WTC11 (cell line): ENCODE measurements around the gene HDAC9. TPM values are rescaled to one million over a fixed set of nuclear protein-coding genes. Genes with fewer than 3 reads are reported as not detected.

Experiments used
- ATAC-seq: fragments of 200-7000 bp; cut with Tn5 transposase; 2 replicates; pipeline ENCODE4 v1.10.0; 2021; ENCODE audit warnings: mild to moderate bottlenecking, moderate library complexity
- CTCF ChIA-PET: fragments of 300-600 bp; sonication (Branson Sonifier 250); formaldehyde crosslinking; loops from one replicate; lab custom pipeline; 2021; ENCODE audit warnings: antibody characterized with exemption; lab: Charles Lee
- POLR2A ChIA-PET: fragments of 350-600 bp; sonication (Branson Sonifier 250); formaldehyde crosslinking; loops from one replicate; lab custom pipeline; 2021; ENCODE audit warnings: antibody characterized with exemption; lab: Charles Lee
- DNase-seq: peaks from one replicate; pipeline ENCODE4 v3.0.0; 2021; ENCODE audit warnings: low spot score
- H3K27ac Mint-ChIP-seq: 2 replicates; pipeline ENCODE4 v1.8.0; 2021; ENCODE audit warnings: mixed read lengths
- H3K27me3 Mint-ChIP-seq: 2 replicates; pipeline ENCODE4 v1.8.0; 2021; ENCODE audit warnings: low read depth, mild to moderate bottlenecking, moderate library complexity, mixed read lengths
- H3K36me3 Mint-ChIP-seq: 2 replicates; pipeline ENCODE4 v1.8.0; 2021; ENCODE audit warnings: mixed read lengths
- H3K4me1 Mint-ChIP-seq: 2 replicates; pipeline ENCODE4 v1.8.0; 2022; ENCODE audit warnings: mixed read lengths
- H3K4me3 Mint-ChIP-seq: 2 replicates; pipeline ENCODE4 v1.8.0; 2021; ENCODE audit warnings: mild to moderate bottlenecking, moderate library complexity, mixed read lengths
- H3K9me3 Mint-ChIP-seq: 2 replicates; pipeline ENCODE4 v1.8.0; 2021; ENCODE audit warnings: mixed read lengths
- CREB1 ChIP-seq: sonication (generic); formaldehyde crosslinking; IDR thresholded peaks from 2 replicates; pipeline ENCODE4 v1.8.0; 2023; ENCODE audit warnings: mild to moderate bottlenecking, missing genetic modification reagents
- EMX1 ChIP-seq: fragments of 250-450 bp; sonication (Bioruptor Pico); IDR thresholded peaks from 2 replicates; pipeline ENCODE4 v1.8.0; 2021; ENCODE audit warnings: mild to moderate bottlenecking
- IRF2 ChIP-seq: sonication (generic); formaldehyde crosslinking; IDR thresholded peaks from 2 replicates; pipeline ENCODE4 v1.8.0; 2022; ENCODE audit warnings: low read depth, missing genetic modification reagents, borderline replicate concordance
- JAZF1 ChIP-seq: fragments of 250-450 bp; sonication (Bioruptor Pico); IDR thresholded peaks from 2 replicates; pipeline ENCODE4 v1.9.0; 2021; ENCODE audit warnings: moderate library complexity, mild to moderate bottlenecking, inconsistent platforms
- NFYB ChIP-seq: sonication (generic); formaldehyde crosslinking; conservative IDR thresholded peaks from 2 replicates; pipeline ENCODE4 v1.8.0; 2022; ENCODE audit warnings: low read depth, missing genetic modification reagents
- RORB ChIP-seq: fragments of 250-450 bp; sonication (Bioruptor Pico); IDR thresholded peaks from 2 replicates; pipeline ENCODE4 v1.9.0; 2021; ENCODE audit warnings: mild to moderate bottlenecking
- SMAD4 ChIP-seq: sonication (generic); formaldehyde crosslinking; IDR thresholded peaks from 2 replicates; pipeline ENCODE4 v1.8.0; 2022; ENCODE audit warnings: mild to moderate bottlenecking, missing genetic modification reagents
- TCF7 ChIP-seq: sonication (generic); formaldehyde crosslinking; IDR thresholded peaks from 2 replicates; pipeline ENCODE4 v1.8.0; 2022; ENCODE audit warnings: mild to moderate bottlenecking, low read depth, missing genetic modification reagents, moderate library complexity
- TP53 ChIP-seq: sonication (generic); formaldehyde crosslinking; IDR thresholded peaks from 2 replicates; pipeline ENCODE4 v1.8.1; 2023; ENCODE audit warnings: mild to moderate bottlenecking, missing genetic modification reagents
- ZNF232 ChIP-seq: sonication (generic); formaldehyde crosslinking; IDR thresholded peaks from 2 replicates; pipeline ENCODE4 v1.8.0; 2022; ENCODE audit warnings: mild to moderate bottlenecking, missing genetic modification reagents
- ZNF423 ChIP-seq: fragments of 250-450 bp; sonication (Bioruptor Pico); IDR thresholded peaks from 2 replicates; pipeline ENCODE4 v2.1.2; 2022; ENCODE audit warnings: mild to moderate bottlenecking, moderate library complexity
- total RNA-seq: library from RNA; stranded (reverse); gene quantifications from 3 replicates; pipeline ENCODE4 v1.2.3, GENCODE V29; 2021
- TF ChIP-seq, protein P1 (sequence below): fragments of 250-450 bp; sonication (Bioruptor Pico); IDR thresholded peaks from 2 replicates; pipeline ENCODE4 v1.8.0; 2021; ENCODE audit warnings: mild to moderate bottlenecking
- TF ChIP-seq, protein P2 (sequence below): sonication (generic); formaldehyde crosslinking; IDR thresholded peaks from 2 replicates; pipeline ENCODE4 v1.8.1; 2022; ENCODE audit warnings: low read depth, missing genetic modification reagents, borderline replicate concordance
- TF ChIP-seq, protein P3 (sequence below): sonication (generic); formaldehyde crosslinking; IDR thresholded peaks from 2 replicates; pipeline ENCODE4 v1.8.1; 2022; ENCODE audit warnings: mild to moderate bottlenecking, moderate library complexity, missing genetic modification reagents
- TF ChIP-seq, protein P4 (sequence below): sonication (generic); formaldehyde crosslinking; IDR thresholded peaks from 2 replicates; pipeline ENCODE4 v1.8.0; 2023; ENCODE audit warnings: missing genetic modification reagents
- TF ChIP-seq, protein P5 (sequence below): sonication (generic); formaldehyde crosslinking; IDR thresholded peaks from 2 replicates; pipeline ENCODE4 v1.8.1; 2023; ENCODE audit warnings: mild to moderate bottlenecking, missing genetic modification reagents, moderate library complexity
- TF ChIP-seq, protein P6 (sequence below): sonication (generic); formaldehyde crosslinking; IDR thresholded peaks from 2 replicates; pipeline ENCODE4 v1.8.0; 2022; ENCODE audit warnings: mild to moderate bottlenecking, missing genetic modification reagents
- TF ChIP-seq, protein P7 (sequence below): fragments of 200-600 bp; IDR thresholded peaks from 2 replicates; pipeline ENCODE4 v1.8.0; 2022; ENCODE audit warnings: antibody characterized with exemption
- TF ChIP-seq, protein P8 (sequence below): sonication (generic); formaldehyde crosslinking; IDR thresholded peaks from 2 replicates; pipeline ENCODE4 v1.8.1; 2022; ENCODE audit warnings: mild to moderate bottlenecking, missing genetic modification reagents, moderate library complexity, borderline replicate concordance
- TF ChIP-seq, protein P9 (sequence below): sonication (generic); formaldehyde crosslinking; IDR thresholded peaks from 2 replicates; pipeline ENCODE4 v1.8.1; 2022; ENCODE audit warnings: low read depth, mild to moderate bottlenecking, moderate library complexity, missing genetic modification reagents, borderline replicate concordance
- TF ChIP-seq, protein P10 (sequence below): fragments of 250-450 bp; sonication (Bioruptor Pico); IDR thresholded peaks from 2 replicates; pipeline ENCODE4 v1.9.0; 2021; ENCODE audit warnings: moderate library complexity, mild to moderate bottlenecking, inconsistent platforms, borderline replicate concordance

HDAC9 gene
- total RNA-seq, 1 experiment from 2014 or later, result 18.8 TPM

DNA sequence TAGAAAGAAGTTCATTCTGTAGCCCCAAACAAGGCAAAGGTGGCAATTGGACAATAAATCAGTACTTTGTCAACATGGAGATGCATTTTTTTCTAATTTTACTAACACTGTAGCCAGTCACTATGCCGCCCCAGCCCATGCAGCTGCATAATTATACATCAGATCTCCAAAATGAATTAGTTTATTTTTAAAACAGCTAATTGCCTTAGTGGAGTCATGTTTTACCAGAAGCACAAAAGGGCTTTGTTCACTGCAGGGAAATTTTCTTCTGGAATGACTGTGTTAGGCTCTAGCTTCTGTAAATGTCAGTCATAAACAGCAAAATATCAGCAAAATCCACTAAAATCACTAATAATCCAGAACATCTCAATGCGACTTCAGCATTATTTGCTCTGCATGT is 20.1 kb upstream of the HDAC9 start:
- no peak overlapping the region for H3K4me3 Mint-ChIP-seq
- ATAC-seq (no peak), DNase-seq (no peak)
- peaks cover 2% of the 10 kb centered on the region; the same call in 1 of the 2 replicates for H3K4me1 Mint-ChIP-seq
- no peaks in the 10 kb centered on the region for H3K36me3 Mint-ChIP-seq
- no peak overlapping the region for H3K27ac Mint-ChIP-seq
- TF ChIP-seq JAZF1 (CRISPR knock-in tag), result no peak
- TF ChIP-seq, protein P1, sequence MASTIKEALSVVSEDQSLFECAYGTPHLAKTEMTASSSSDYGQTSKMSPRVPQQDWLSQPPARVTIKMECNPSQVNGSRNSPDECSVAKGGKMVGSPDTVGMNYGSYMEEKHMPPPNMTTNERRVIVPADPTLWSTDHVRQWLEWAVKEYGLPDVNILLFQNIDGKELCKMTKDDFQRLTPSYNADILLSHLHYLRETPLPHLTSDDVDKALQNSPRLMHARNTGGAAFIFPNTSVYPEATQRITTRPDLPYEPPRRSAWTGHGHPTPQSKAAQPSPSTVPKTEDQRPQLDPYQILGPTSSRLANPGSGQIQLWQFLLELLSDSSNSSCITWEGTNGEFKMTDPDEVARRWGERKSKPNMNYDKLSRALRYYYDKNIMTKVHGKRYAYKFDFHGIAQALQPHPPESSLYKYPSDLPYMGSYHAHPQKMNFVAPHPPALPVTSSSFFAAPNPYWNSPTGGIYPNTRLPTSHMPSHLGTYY (CRISPR knock-in tag), result no peak
- TF ChIP-seq, protein P2, sequence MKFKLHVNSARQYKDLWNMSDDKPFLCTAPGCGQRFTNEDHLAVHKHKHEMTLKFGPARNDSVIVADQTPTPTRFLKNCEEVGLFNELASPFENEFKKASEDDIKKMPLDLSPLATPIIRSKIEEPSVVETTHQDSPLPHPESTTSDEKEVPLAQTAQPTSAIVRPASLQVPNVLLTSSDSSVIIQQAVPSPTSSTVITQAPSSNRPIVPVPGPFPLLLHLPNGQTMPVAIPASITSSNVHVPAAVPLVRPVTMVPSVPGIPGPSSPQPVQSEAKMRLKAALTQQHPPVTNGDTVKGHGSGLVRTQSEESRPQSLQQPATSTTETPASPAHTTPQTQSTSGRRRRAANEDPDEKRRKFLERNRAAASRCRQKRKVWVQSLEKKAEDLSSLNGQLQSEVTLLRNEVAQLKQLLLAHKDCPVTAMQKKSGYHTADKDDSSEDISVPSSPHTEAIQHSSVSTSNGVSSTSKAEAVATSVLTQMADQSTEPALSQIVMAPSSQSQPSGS (CRISPR knock-in tag), result no peak
- CTCF ChIA-PET, result interaction anchor here (1.1 kb wide), 1 partner anchor 114 kb away, joined by 4 read pairs; no protein-coding TSS in a partner anchor
- POLR2A ChIA-PET, result no interaction called here
- no peaks in the 10 kb centered on the region for H3K27me3 Mint-ChIP-seq
- H3K9me3 Mint-ChIP-seq, result no peaks in the 10 kb centered on the region

DNA sequence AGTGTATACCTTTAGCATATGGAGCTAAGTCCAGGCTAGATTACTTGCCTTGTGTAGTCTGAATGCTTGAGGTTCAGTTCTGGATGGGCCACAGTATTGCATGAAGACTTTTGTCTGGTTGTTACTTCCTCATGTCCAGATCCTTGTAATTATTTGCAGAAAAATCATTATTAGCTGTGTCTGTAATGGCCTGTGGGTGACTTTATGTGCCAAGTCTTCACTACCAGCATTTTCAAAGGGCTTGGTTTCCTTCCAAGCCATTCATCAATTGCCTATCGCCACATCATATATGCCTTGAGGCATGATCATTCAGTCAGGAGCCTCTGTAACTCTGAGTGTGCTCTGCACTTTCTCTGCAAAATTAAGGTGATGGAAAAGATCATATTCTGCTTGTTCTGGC is 13.8 kb upstream of the HDAC9 start:
- POLR2A ChIA-PET, result no interaction called here
- no peak for ATAC-seq

DNA sequence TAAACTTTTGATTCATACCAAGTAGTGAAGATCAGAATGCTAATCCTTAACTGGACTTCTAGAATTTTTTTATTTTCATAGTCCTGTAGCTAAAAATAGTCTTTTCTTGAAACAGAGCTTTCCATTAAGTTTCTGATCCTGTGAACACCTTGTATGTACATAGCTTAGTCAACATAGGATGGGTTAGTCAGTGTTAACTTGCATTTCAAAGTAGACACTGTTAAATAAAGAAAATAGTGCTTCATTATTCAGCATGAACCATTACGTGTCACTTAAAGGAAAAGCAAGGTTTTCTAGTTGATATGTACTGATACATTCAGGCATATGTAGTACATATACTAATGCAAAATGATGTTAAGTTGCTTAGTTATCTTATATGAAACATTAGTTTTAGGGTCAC is 7.5 kb upstream of the HDAC9 start:
- Mint-ChIP-seq H3K4me3 (no peak overlapping the region), H3K36me3 (no peaks in the 10 kb centered on the region), H3K9me3 (0 out of 2 replicates have a peak, but pooled peaks cover 3% of the 10 kb centered on the region), H3K27me3 (no peaks in the 10 kb centered on the region), H3K4me1 (peaks cover 12% of the 10 kb centered on the region), H3K27ac (no peak overlapping the region)
- no peak for ATAC-seq
- CTCF ChIA-PET, result interaction anchor here (0.6 to 0.7 kb wide), 2 partner anchors 96 to 178 kb away, joined by 3 to 4 read pairs; no protein-coding TSS in a partner anchor
- DNase-seq, result no peak
- POLR2A ChIA-PET, result no interaction called here
- TF ChIP-seq, protein P3, sequence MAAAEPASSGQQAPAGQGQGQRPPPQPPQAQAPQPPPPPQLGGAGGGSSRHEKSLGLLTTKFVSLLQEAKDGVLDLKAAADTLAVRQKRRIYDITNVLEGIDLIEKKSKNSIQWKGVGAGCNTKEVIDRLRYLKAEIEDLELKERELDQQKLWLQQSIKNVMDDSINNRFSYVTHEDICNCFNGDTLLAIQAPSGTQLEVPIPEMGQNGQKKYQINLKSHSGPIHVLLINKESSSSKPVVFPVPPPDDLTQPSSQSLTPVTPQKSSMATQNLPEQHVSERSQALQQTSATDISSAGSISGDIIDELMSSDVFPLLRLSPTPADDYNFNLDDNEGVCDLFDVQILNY, result no peak
- TF ChIP-seq, protein P1 (CRISPR knock-in tag), result no peak
- TF ChIP-seq EMX1 (no peak), TP53 (CRISPR knock-in tag) (no peak), SMAD4 (CRISPR knock-in tag) (no peak), ZNF232 (CRISPR knock-in tag) (no peak), RORB (CRISPR knock-in tag) (no peak), CREB1 (CRISPR knock-in tag) (no peak), IRF2 (CRISPR knock-in tag) (no peak)
- TF ChIP-seq, protein P4, sequence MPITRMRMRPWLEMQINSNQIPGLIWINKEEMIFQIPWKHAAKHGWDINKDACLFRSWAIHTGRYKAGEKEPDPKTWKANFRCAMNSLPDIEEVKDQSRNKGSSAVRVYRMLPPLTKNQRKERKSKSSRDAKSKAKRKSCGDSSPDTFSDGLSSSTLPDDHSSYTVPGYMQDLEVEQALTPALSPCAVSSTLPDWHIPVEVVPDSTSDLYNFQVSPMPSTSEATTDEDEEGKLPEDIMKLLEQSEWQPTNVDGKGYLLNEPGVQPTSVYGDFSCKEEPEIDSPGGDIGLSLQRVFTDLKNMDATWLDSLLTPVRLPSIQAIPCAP (CRISPR knock-in tag), result no peak
- TF ChIP-seq, protein P5, sequence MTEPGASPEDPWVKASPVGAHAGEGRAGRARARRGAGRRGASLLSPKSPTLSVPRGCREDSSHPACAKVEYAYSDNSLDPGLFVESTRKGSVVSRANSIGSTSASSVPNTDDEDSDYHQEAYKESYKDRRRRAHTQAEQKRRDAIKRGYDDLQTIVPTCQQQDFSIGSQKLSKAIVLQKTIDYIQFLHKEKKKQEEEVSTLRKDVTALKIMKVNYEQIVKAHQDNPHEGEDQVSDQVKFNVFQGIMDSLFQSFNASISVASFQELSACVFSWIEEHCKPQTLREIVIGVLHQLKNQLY (CRISPR knock-in tag), result no peak
- TF ChIP-seq, protein P6, sequence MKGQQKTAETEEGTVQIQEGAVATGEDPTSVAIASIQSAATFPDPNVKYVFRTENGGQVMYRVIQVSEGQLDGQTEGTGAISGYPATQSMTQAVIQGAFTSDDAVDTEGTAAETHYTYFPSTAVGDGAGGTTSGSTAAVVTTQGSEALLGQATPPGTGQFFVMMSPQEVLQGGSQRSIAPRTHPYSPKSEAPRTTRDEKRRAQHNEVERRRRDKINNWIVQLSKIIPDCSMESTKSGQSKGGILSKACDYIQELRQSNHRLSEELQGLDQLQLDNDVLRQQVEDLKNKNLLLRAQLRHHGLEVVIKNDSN (CRISPR knock-in tag), result no peak
- TF ChIP-seq, protein P7, sequence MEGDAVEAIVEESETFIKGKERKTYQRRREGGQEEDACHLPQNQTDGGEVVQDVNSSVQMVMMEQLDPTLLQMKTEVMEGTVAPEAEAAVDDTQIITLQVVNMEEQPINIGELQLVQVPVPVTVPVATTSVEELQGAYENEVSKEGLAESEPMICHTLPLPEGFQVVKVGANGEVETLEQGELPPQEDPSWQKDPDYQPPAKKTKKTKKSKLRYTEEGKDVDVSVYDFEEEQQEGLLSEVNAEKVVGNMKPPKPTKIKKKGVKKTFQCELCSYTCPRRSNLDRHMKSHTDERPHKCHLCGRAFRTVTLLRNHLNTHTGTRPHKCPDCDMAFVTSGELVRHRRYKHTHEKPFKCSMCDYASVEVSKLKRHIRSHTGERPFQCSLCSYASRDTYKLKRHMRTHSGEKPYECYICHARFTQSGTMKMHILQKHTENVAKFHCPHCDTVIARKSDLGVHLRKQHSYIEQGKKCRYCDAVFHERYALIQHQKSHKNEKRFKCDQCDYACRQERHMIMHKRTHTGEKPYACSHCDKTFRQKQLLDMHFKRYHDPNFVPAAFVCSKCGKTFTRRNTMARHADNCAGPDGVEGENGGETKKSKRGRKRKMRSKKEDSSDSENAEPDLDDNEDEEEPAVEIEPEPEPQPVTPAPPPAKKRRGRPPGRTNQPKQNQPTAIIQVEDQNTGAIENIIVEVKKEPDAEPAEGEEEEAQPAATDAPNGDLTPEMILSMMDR, result no peak
- TF ChIP-seq, protein P8, sequence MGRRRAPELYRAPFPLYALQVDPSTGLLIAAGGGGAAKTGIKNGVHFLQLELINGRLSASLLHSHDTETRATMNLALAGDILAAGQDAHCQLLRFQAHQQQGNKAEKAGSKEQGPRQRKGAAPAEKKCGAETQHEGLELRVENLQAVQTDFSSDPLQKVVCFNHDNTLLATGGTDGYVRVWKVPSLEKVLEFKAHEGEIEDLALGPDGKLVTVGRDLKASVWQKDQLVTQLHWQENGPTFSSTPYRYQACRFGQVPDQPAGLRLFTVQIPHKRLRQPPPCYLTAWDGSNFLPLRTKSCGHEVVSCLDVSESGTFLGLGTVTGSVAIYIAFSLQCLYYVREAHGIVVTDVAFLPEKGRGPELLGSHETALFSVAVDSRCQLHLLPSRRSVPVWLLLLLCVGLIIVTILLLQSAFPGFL (CRISPR knock-in tag), result no peak
- TF ChIP-seq, protein P9, sequence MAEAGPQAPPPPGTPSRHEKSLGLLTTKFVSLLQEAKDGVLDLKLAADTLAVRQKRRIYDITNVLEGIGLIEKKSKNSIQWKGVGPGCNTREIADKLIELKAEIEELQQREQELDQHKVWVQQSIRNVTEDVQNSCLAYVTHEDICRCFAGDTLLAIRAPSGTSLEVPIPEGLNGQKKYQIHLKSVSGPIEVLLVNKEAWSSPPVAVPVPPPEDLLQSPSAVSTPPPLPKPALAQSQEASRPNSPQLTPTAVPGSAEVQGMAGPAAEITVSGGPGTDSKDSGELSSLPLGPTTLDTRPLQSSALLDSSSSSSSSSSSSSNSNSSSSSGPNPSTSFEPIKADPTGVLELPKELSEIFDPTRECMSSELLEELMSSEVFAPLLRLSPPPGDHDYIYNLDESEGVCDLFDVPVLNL (CRISPR knock-in tag), result no peak

More for the DNA sequence above, 13.8 kb upstream of the HDAC9 start:
- no peak for DNase-seq
- no peaks in the 10 kb centered on the region for H3K27me3 Mint-ChIP-seq
- TF ChIP-seq NFYB (CRISPR knock-in tag), result no peak
- TF ChIP-seq, protein P10, sequence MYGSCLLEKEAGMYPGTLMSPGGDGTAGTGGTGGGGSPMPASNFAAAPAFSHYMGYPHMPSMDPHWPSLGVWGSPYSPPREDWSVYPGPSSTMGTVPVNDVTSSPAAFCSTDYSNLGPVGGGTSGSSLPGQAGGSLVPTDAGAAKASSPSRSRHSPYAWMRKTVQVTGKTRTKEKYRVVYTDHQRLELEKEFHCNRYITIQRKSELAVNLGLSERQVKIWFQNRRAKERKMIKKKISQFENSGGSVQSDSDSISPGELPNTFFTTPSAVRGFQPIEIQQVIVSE (CRISPR knock-in tag), result no peak
- TF ChIP-seq TCF7 (CRISPR knock-in tag), result no peak
- no peak for TF ChIP-seq ZNF423 (CRISPR knock-in tag)
- CTCF ChIA-PET, result no interaction called here
- no peak overlapping the region for H3K27ac Mint-ChIP-seq
- H3K9me3 Mint-ChIP-seq, result 0 out of 2 replicates have a peak, but pooled peaks cover 3% of the 10 kb centered on the region
- H3K36me3 Mint-ChIP-seq, result no peaks in the 10 kb centered on the region
- no peak overlapping the region for H3K4me3 Mint-ChIP-seq
- peaks cover 2% of the 10 kb centered on the region; the same call in 1 of the 2 replicates for H3K4me1 Mint-ChIP-seq
